Uterus (tissue), 4 donors: Measurements from ENCODE around the gene ZNF414. TPM values are rescaled to one million over a fixed set of nuclear protein-coding genes. Genes with fewer than 3 reads are reported as not detected.

Source experiments
- DNase-seq, 2 donors: peaks; one replicate each; pipeline ENCODE4 v3.0.0-alpha.2; 2019 to 2020
- H3K27ac ChIP-seq, 2 donors: fragments of 200-600 bp; sonication (generic); 1 replicate in 1 of 2; 2 replicates in 1 of 2; pipeline ENCODE4 v1.5.1; 2016 to 2018
- H3K27me3 ChIP-seq, 2 donors: fragments of 200-600 bp; sonication (generic); one replicate each; pipeline ENCODE4 v1.5.1; 2018 to 2019; ENCODE audit warnings: control low read depth in 1 of 2
- H3K36me3 ChIP-seq, 2 donors: fragments of 200-600 bp; sonication (generic); one replicate each; pipeline ENCODE4 v1.5.1; 2019; ENCODE audit warnings: control low read depth in 1 of 2
- H3K4me1 ChIP-seq, 2 donors: fragments of 200-600 bp; sonication (generic); one replicate each; pipeline ENCODE4 v1.5.1; 2018 to 2019; ENCODE audit warnings: control low read depth in 1 of 2
- H3K4me3 ChIP-seq, 2 donors: fragments of 200-600 bp; sonication (generic); 1 replicate in 1 of 2; 2 replicates in 1 of 2; pipeline ENCODE4 v1.5.1; 2018 to 2019; ENCODE audit warnings: mild to moderate bottlenecking in 1 of 2
- H3K9me3 ChIP-seq, 2 donors: fragments of 200-600 bp; sonication (generic); one replicate each; pipeline ENCODE4 v1.5.1; 2019; ENCODE audit warnings: control low read depth in 1 of 2
- CTCF ChIP-seq, 4 experiments: fragments of 200-600 bp in 2 of 4; fragments of 450-650 bp in 2 of 4; sonication (generic) in 2 of 4; IDR thresholded peaks; one replicate each; pipeline ENCODE4 v1.5.1; 2016 to 2019; ENCODE audit warnings: antibody characterized with exemption in 4 of 4, mild to moderate bottlenecking in 2 of 4, moderate library complexity in 1 of 4
- POLR2A ChIP-seq, 2 donors: fragments of 450-650 bp; IDR thresholded peaks; one replicate each; pipeline ENCODE4 v1.6.1; 2016; ENCODE audit warnings: antibody characterized with exemption in 2 of 2, mild to moderate bottlenecking in 1 of 2, moderate library complexity in 1 of 2
- intact Hi-C: fragments of 100-400 bp; cut with DNase I; formaldehyde crosslinking; loops from one replicate; pipeline ENCODE4 v1.15.1; 2023; ENCODE audit warnings: low total_unique reads
- total RNA-seq, 4 donors: library from RNA; depleted of rRNA in 3 of 4; stranded (reverse); fragments of >200 nt in 3 of 4; gene quantifications; one replicate each; pipeline versions ENCODE4 v1.1.0 to v1.2.4, GENCODE V29; 2014 to 2023
- donor health status: DM: yes; HTN: yes; CAD: no.

ZNF414 gene
- total RNA-seq, 4 donors from 2014 or later: 11.6 to 275 (median 24.4) TPM

- intact Hi-C loops: no loop called here
Observed at GRCh38 chr19:8512115-8512967, 1.6 kb downstream of the ZNF414 start.

GRCh38 chr19:8511573-8512101, 2.3 kb downstream of the ZNF414 start:
- no peaks in the 10 kb centered on the region for H3K9me3 ChIP-seq
- no peaks in the 10 kb centered on the region for H3K36me3 ChIP-seq
- TF ChIP-seq CTCF (IDR thresholded peaks at IDR 0.05) (no peak), POLR2A (IDR thresholded peaks at IDR 0.05) (no peak)
- H3K27ac ChIP-seq: peak overlapping the region in 1 of 2 donors; percentile 3
- DNase-seq: no peak
- no peaks in the 10 kb centered on the region for H3K4me1 ChIP-seq
- H3K4me3 ChIP-seq: no peak overlapping the region
- intact Hi-C loops: no loop called here
- H3K27me3 ChIP-seq: no peaks in the 10 kb centered on the region

More at GRCh38 chr19:8512115-8512967, 1.6 kb downstream of the ZNF414 start:
- Histone ChIP-seq H3K4me3 (no peak overlapping the region), H3K27ac (peak overlapping the region; percentile 99 to 100), H3K4me1 (no peaks in the 10 kb centered on the region), H3K9me3 (no peaks in the 10 kb centered on the region), H3K27me3 (no peaks in the 10 kb centered on the region), H3K36me3 (no peaks in the 10 kb centered on the region)
- no peak for TF ChIP-seq CTCF (IDR thresholded peaks at IDR 0.05)
- no peak for TF ChIP-seq POLR2A (IDR thresholded peaks at IDR 0.05)
- no peak for DNase-seq

- no peak overlapping the region for H3K27ac ChIP-seq
- no peaks in the 10 kb centered on the region for H3K36me3 ChIP-seq
- no peaks in the 10 kb centered on the region for H3K27me3 ChIP-seq
- no peak overlapping the region for H3K4me3 ChIP-seq
- no peaks in the 10 kb centered on the region for H3K4me1 ChIP-seq
- intact Hi-C loops: no loop called here
- no peak for TF ChIP-seq POLR2A (IDR thresholded peaks at IDR 0.05)
- TF ChIP-seq CTCF (IDR thresholded peaks at IDR 0.05): no peak
- DNase-seq: no peak
- H3K9me3 ChIP-seq: no peaks in the 10 kb centered on the region
Observed at GRCh38 chr19:8510589-8511115, 3.3 kb downstream of the ZNF414 start.

- no peaks in the 10 kb centered on the region for H3K4me1 ChIP-seq
- H3K9me3 ChIP-seq: no peaks in the 10 kb centered on the region
- TF ChIP-seq CTCF (IDR thresholded peaks at IDR 0.05): no peak
- TF ChIP-seq POLR2A (IDR thresholded peaks at IDR 0.05): no peak
- peak overlapping the region; percentile 44 to 54 for H3K4me3 ChIP-seq
- intact Hi-C loops: no loop called here
- H3K27ac ChIP-seq: peak overlapping the region; percentile 50 to 66
- H3K36me3 ChIP-seq: no peaks in the 10 kb centered on the region
- no peaks in the 10 kb centered on the region for H3K27me3 ChIP-seq
- peak in 1 of 2 donors; percentile 35 for DNase-seq
Observed at GRCh38 chr19:8506402-8506957, 7.5 kb downstream of the ZNF414 start.
